SIG-M5 (cell line): ENCODE measurements around the gene B3GNT7.
"Not testable (repeated sequence)": the region's sequence is repeated elsewhere in the genome, so short reads cannot be mapped to it uniquely, and the experiment has no call there.

Experiments used
- DNase-seq: peaks from one replicate; lab custom pipeline; 2025; lab: John Stamatoyannopoulos, UW

B3GNT7 gene

GRCh38 chr2:231395188-231396057 is at the start of gene B3GNT7:
B3GNT7 (plus strand) TSS chr2:231395710; CDS start chr2:231395804, 94 bp downstream.
- DNase-seq: no peak

GRCh38 chr2:231347081-231347480 is 48.4 kb upstream of the B3GNT7 start:
- DNase-seq: no peak

GRCh38 chr2:231347638-231348037 is 47.9 kb upstream of the B3GNT7 start:
- no peak for DNase-seq

GRCh38 chr2:231348173-231348572 is 47.3 kb upstream of the B3GNT7 start:
- DNase-seq: no peak

GRCh38 chr2:231348704-231349373 is 46.7 kb upstream of the B3GNT7 start:
- no peak for DNase-seq

- DNase-seq: not testable (repeated sequence)
These were observed 46.2 kb upstream of the B3GNT7 start for GRCh38 chr2:231349374-231349735.

GRCh38 chr2:231351648-231352047 is 43.9 kb upstream of the B3GNT7 start:
- no peak for DNase-seq

- DNase-seq: no peak
These were observed 42.0 kb upstream of the B3GNT7 start for GRCh38 chr2:231353469-231353868.

GRCh38 chr2:231355508-231356465 is 39.7 kb upstream of the B3GNT7 start:
- DNase-seq: no peak

- no peak for DNase-seq
These were observed 39.1 kb upstream of the B3GNT7 start for GRCh38 chr2:231356466-231356844.

GRCh38 chr2:231357048-231357447 is 38.5 kb upstream of the B3GNT7 start:
- DNase-seq: no peak

GRCh38 chr2:231357931-231358330 is 37.6 kb upstream of the B3GNT7 start:
- DNase-seq: no peak

- no peak for DNase-seq
These were observed 36.1 kb upstream of the B3GNT7 start for GRCh38 chr2:231359441-231359840.

GRCh38 chr2:231359948-231360347 is 35.6 kb upstream of the B3GNT7 start:
- DNase-seq: no peak

GRCh38 chr2:231360401-231360800 is 35.1 kb upstream of the B3GNT7 start:
- no peak for DNase-seq

- no peak for DNase-seq
These were observed 34.6 kb upstream of the B3GNT7 start for GRCh38 chr2:231360881-231361371.

GRCh38 chr2:231361701-231362554 is 33.6 kb upstream of the B3GNT7 start:
- no peak for DNase-seq

- DNase-seq: no peak
These were observed 32.8 kb upstream of the B3GNT7 start for GRCh38 chr2:231362555-231363184.

GRCh38 chr2:231364061-231364460 is 31.4 kb upstream of the B3GNT7 start:
- no peak for DNase-seq

- no peak for DNase-seq
These were observed 30.3 kb upstream of the B3GNT7 start for GRCh38 chr2:231364961-231365810.
